GM19438 (cell line): ENCODE results near the gene PEF1.
"Not testable (repeated sequence)": the region's sequence is repeated elsewhere in the genome, so short reads cannot be mapped to it uniquely, and the experiment has no call there.

Experiments used
- ATAC-seq: cut with Tn5 transposase; IDR thresholded peaks from one replicate; pipeline ENCODE4 v1.9.1; 2021; ENCODE audit warnings: low read depth; ENCODE audit not compliant: unreplicated experiment

The PEF1 gene

DNA sequence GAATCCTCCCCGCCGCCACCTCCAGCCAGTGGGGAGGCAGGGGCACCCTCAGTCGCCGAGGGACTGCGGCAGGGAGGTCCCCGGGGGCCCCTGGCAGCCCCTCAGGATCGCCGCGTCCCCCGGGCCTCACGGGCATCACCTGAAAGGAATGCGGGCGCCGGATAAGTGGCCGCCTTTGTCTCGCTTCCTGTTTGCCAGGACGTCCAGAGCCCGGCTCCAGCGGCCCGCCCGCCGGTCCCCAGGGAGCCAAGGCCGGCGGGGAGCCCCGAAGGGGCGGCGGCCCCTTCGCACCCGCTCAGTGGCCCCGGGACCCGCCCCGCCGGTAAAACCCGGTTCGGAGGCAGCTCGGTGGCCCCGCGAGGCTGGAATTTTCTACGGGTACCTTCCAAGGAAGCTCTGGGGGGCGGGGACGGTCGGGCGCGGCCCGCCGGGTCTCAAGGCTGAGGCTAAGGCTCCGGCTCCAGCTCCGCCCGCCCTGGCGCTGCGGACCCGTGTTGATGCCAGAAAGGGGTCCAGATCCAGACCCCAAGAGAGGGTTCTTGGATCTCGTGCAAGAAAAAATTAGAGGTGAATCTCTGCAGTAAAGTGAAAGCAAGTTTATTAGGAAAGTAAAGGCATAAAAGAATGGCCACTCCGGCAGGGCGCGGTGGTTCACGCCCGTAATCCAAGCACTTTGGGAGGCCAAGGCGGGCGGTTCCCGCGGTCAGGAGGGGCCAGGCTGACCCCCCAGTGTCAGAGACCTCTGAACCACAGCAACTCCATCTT lies 55.7 kb downstream of the PEF1 start:
- no peak for ATAC-seq

- no peak for ATAC-seq
These were observed 56.8 kb downstream of the PEF1 start for GRCh38 chr1:31587720-31588423.

- ATAC-seq, result not testable (repeated sequence)
These were observed 57.4 kb downstream of the PEF1 start for GRCh38 chr1:31587328-31587699.

DNA sequence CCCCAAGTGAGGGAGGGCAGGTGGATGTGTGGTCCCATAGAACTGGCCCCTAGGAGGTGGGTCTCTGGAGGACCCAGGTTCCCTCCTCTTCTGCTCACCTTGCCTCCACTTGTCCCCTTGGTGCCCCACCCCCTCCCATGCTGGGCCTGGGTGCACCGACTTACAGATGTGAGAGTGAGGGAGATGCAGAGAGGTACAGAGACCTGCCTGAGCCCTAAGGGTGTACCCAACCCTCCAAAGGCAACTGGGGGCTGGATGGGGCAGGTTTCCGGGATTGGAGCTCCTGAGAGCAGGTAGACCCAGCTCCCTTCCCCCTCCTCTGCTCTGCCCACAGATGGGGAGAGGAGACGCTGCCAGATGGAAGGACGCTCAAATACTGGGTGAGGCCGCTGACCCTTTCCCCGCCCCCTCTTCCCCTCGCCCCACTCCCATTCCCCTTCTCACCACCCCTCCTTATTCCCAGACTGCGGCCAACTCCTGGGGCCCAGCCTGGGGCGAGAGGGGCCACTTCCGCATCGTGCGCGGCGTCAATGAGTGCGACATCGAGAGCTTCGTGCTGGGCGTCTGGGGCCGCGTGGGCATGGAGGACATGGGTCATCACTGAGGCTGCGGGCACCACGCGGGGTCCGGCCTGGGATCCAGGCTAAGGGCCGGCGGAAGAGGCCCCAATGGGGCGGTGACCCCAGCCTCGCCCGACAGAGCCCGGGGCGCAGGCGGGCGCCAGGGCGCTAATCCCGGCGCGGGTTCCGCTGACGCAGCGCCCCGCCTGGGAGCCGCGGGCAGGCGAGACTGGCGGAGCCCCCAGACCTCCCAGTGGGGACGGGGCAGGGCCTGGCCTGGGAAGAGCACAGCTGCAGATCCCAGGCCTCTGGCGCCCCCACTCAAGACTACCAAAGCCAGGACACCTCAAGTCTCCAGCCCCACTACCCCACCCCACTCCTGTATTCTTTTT lies 58.0 kb downstream of the PEF1 start:
- ATAC-seq, result no peak

- no peak for ATAC-seq
These were observed 58.8 kb downstream of the PEF1 start for GRCh38 chr1:31585736-31586365.

- ATAC-seq, result no peak
These were observed 59.6 kb downstream of the PEF1 start for GRCh38 chr1:31584869-31585735.

DNA sequence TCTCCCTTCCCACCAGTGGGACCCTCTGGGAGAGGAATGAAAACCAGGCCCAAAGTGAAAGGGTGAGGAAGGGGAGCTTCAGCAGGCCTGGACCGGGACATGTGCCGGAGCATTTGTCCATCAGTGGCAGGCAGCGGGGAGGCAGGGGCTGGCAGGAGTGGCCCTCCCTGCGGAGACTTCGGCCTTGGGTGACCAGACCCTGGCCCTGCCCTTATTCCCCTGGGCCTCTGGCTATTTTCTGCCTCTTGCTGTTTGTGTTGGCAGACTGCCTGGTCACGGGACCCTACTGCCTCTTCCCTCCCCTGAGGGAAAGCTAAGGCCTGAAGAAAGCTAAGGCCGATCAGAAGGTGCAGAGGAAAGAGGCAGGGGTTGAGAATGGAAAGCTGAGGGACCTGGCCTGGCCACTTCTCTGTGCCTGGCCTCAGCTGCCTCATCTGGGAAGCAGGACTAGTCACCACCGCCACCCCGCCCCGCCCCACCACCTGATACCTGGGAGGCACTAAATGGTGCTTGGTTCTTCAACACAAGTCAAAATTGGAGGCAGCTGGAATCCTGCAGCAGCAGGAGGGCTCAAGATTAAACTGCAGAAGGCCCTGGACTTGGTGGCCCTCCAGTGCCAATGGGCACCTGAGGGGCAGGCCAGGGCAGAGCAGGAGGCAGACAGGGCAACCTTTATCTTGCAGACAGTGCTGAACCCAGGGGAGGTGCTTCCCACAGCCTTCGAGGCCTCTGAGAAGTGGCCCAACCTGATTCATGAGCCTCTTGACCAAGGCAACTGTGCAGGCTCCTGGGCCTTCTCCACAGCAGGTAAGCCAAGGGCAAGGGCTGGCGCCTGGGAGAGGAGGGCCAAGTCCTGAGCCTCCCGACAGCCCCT lies 60.4 kb downstream of the PEF1 start:
- no peak for ATAC-seq

DNA sequence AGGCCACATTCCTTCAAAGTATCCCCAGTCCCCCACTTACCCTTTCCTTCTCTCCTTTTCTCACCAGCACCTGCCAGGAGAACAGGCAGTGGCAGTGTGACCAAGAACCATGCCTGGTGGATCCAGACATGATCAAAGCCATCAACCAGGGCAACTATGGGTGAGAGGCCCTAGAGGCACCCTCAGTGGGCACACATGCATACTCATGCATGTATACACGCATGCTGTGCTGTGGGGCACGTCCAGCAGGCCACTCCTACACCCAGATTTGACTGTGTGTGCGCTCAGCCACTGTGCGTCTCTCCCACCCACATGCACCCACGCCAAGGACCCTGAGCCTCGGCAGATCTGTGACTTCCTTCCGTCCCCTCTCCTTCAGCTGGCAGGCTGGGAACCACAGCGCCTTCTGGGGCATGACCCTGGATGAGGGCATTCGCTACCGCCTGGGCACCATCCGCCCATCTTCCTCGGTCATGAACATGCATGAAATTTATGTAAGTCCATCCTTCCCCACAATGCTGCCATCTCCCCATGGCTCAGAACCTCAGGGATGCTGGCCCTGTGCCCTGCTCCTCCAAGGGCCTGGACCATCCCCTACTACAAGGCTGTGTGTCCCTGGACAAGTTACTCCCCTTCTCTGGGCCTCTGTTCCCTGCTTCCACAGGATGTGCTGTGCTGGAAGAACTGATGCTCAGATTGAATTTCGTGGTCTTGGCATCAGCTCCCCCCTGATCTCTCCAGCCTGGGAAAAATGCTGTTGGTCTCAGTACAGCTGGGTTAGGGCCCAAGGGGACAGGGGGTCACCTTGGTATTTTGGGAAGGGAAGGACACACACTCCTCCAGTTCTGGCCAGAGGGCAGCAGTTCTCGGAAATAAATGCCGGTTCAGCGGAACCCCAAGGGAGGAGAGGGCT lies 61.3 kb downstream of the PEF1 start:
- no peak for ATAC-seq

DNA sequence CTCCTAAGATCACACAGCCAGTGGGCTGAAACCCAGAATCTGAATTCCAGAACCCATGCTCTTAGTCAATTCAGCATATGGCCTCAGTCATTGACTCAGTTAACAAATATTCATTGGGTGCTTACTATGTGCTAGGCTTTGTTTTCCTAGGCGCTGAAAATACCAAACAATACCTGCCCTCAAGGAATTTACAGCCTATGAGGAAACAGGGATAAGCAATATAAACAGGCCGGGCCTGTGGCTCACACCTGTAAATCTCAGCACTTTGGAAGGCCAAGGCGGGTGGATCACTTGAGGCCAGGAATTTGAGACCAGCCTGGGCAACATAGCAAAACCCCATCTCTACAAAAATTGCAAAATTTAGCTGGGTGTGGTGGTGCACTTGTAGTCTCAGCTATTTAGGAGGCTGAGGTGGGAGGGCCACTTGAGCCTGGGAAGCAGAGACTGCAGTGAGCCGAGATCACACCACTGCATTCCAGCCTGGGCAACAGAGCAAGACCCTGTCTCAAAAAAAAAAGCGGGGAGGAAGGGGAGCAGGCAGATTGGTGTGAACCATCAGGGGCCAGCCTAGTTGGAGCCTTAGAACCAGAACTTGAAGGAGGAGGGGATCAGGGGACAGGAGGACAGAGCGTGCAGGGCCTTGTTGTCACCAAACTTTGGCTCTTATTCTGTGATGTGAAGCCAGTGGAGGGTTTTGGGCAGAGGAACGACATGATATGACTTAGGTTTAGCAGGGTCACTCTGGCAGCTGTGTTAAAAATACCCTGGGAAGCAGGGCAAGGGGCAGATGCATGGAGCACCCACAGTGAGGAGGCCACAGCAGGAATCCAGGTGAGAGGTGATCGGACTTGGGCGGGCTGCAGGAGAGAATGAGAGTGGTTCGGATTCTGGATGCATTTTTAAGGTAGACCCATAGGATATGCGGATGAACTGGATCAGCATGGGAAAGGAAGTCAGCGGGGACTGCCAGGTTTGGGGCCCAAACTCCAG lies 62.6 kb downstream of the PEF1 start:
- no peak for ATAC-seq

- no peak for ATAC-seq
These were observed 63.6 kb downstream of the PEF1 start for GRCh38 chr1:31580891-31581603.

- ATAC-seq, result no peak
These were observed 64.2 kb downstream of the PEF1 start for GRCh38 chr1:31580513-31580870.
